ENCODE data around the gene GGA3. TPM values are rescaled to one million over a fixed set of nuclear protein-coding genes. Genes with fewer than 3 reads are reported as not detected.

GGA3 gene
- total and polyA plus RNA-seq, 10 of the 15 experiments (the other 5 are each of a cell fraction or from before 2014, with no cell fraction given): 7.0 to 57.5 (median 34.0) TPM

DNA sequence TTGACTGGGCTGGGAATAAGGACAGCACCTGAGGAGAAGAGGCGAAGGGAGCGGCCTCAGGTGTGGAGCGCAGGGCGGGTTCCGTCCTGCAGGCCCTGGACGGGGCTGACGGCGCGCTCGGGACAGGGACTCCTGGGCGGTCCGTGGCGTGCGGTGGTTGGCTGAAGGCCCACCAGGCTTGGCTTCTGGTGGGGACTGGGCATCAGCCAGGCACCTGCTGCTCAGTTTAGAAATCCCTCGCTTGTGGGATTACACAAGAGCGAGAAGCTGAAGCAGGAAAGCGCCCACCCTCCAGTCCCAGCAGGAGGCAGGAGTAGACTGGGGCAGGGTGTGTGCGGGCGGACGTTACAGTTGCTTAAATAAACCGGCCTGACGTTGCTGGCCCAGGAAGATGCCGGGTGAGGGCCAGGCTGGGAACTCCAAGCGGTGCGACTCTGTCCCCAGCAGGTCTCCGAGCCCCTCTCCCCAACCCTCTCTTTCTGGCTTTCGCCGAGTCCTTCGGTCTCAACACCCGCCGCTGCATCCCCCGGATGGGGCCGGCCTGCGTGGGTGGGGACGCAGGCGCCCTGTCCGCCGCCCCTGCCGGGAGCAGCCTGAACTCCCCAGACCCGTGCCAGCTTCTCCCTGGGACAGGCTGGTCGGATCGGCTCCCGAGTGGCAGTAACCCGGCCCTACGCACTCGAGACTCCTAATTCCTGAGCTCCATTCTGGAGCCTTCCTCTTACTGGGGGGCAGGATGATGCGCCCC is 9.0 kb upstream of the GGA3 start:
- Histone ChIP-seq H3K27me3 (replicated peaks in 1 of 2; ENCODE audit: control insufficient read depth in 2 of 2, insufficient read depth in 2 of 2, low read length in 1 of 2) (no peaks in the 10 kb centered on the region), H3K36me3 (ENCODE audit: control insufficient read depth in 2 of 2, insufficient read depth in 2 of 2, low read length in 1 of 2) (peaks cover 16 to 24% of the 10 kb centered on the region in 2 experiments; a peak in 3 of 4 replicates)
- TF ChIP-seq KAT2A (conservative IDR thresholded peaks at IDR 0.05; ENCODE audit: control insufficient read depth, low read depth, low read length) (no peak), NR2C2 (IDR thresholded peaks at IDR 0.05; ENCODE audit: borderline replicate concordance, control insufficient read depth, insufficient read length, low read depth) (no peak), SPI1 (IDR thresholded peaks at IDR 0.05; ENCODE audit: borderline replicate concordance, insufficient read depth, low read depth, low read length) (no peak), CBX3 (IDR thresholded peaks at IDR 0.05; ENCODE audit: borderline replicate concordance, low read depth) (no peak), MEF2B (IDR thresholded peaks at IDR 0.05; ENCODE audit: partially characterized antibody, poor library complexity, severe bottlenecking) (no peak), SMAD1 (IDR thresholded peaks at IDR 0.05; ENCODE audit: low read depth, partially characterized antibody) (no peak), CEBPZ (IDR thresholded peaks at IDR 0.05; ENCODE audit: low read depth, low read length) (no peak), NR2F1 (conservative IDR thresholded peaks at IDR 0.05) (no peak), ZNF622 (IDR thresholded peaks at IDR 0.05) (no peak), ETV6 (conservative IDR thresholded peaks at IDR 0.05 in 1 of 2, IDR thresholded peaks at IDR 0.05 in 1 of 2; ENCODE audit: borderline replicate concordance in 1 of 2, low read depth in 1 of 2) (no peak), CREB1 (IDR thresholded peaks at IDR 0.05; ENCODE audit: low read depth) (no peak), RUNX3 (IDR thresholded peaks at IDR 0.05; ENCODE audit: low read length) (peak; percentile 20; the same call in 1 of the 2 replicates), ATF7 (IDR thresholded peaks at IDR 0.05; ENCODE audit: low read depth) (no peak), MXI1 (IDR thresholded peaks at IDR 0.05; ENCODE audit: low read depth, low read length) (peak; percentile 35; the same call in 1 of the 2 replicates)
- TF ChIP-seq, protein P1, sequence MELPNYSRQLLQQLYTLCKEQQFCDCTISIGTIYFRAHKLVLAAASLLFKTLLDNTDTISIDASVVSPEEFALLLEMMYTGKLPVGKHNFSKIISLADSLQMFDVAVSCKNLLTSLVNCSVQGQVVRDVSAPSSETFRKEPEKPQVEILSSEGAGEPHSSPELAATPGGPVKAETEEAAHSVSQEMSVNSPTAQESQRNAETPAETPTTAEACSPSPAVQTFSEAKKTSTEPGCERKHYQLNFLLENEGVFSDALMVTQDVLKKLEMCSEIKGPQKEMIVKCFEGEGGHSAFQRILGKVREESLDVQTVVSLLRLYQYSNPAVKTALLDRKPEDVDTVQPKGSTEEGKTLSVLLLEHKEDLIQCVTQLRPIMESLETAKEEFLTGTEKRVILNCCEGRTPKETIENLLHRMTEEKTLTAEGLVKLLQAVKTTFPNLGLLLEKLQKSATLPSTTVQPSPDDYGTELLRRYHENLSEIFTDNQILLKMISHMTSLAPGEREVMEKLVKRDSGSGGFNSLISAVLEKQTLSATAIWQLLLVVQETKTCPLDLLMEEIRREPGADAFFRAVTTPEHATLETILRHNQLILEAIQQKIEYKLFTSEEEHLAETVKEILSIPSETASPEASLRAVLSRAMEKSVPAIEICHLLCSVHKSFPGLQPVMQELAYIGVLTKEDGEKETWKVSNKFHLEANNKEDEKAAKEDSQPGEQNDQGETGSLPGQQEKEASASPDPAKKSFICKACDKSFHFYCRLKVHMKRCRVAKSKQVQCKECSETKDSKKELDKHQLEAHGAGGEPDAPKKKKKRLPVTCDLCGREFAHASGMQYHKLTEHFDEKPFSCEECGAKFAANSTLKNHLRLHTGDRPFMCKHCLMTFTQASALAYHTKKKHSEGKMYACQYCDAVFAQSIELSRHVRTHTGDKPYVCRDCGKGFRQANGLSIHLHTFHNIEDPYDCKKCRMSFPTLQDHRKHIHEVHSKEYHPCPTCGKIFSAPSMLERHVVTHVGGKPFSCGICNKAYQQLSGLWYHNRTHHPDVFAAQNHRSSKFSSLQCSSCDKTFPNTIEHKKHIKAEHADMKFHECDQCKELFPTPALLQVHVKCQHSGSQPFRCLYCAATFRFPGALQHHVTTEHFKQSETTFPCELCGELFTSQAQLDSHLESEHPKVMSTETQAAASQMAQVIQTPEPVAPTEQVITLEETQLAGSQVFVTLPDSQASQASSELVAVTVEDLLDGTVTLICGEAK (IDR thresholded peaks at IDR 0.05; ENCODE audit: borderline replicate concordance): no peak

More for the DNA sequence above, 9.0 kb upstream of the GGA3 start:
- Histone ChIP-seq H3K9me3 (replicated peaks; ENCODE audit: control insufficient read depth, insufficient read depth, low read length) (no peaks in the 10 kb centered on the region), H3K4me2 (ENCODE audit: control insufficient read depth, insufficient read depth) (peak overlapping the region; percentile 81), H3K9ac (ENCODE audit: control insufficient read depth, insufficient read depth, low read length) (peak overlapping the region; percentile 83), H2AFZ (ENCODE audit: control insufficient read depth, low read depth, low read length) (peak overlapping the region; percentile 54), H3K4me3 (peak overlapping the region; percentile 77), H3K4me1 (ENCODE audit: control insufficient read depth, insufficient read depth, low read length) (peaks cover 24% of the 10 kb centered on the region), H3K27ac (ENCODE audit: control insufficient read depth, insufficient read depth) (peak overlapping the region; percentile 85), H3K79me2 (ENCODE audit: control insufficient read depth, insufficient read depth, low read length) (peaks cover 32% of the 10 kb centered on the region), H4K20me1 (ENCODE audit: control insufficient read depth, insufficient read depth) (no peaks in the 10 kb centered on the region)
- ChIA-PET RAD21 (ENCODE audit: unreplicated experiment) (interaction anchor here (0.6 to 4.8 kb wide), 34 partner anchors 9 to 325 kb away, joined by 3 to 68 read pairs (median 6); partner anchors contain the start of genes GGA3, GRB2, MRPL58 and MRPS7), SMC1A (ENCODE audit: uncharacterized antibody, unreplicated experiment) (interaction anchor here (1.0 to 2.8 kb wide), 20 partner anchors 9 to 309 kb away, joined by 3 to 24 read pairs (median 6); partner anchors contain the start of genes GGA3, GRB2, MRPS7 and NUP85), CTCF (interaction anchor here (0.6 to 5.3 kb wide), 51 partner anchors 9 to 363 kb away, joined by 3 to 58 read pairs (median 4); partner anchors contain the start of genes GGA3, GRB2, MRPL58 and MRPS7), POLR2A (interaction anchor here (0.6 to 6.4 kb wide), 24 partner anchors 9 to 990 kb away, joined by 3 to 73 read pairs (median 5); partner anchors contain the start of genes GGA3, GRB2, MRPS7 and SLC25A19)
- peak; percentile 64 for ATAC-seq
- peak; percentile 69 for FAIRE-seq
- WGBS (ENCODE audit: insufficient coverage, insufficient replicate concordance, low lambda C conversion rate, missing lambda C conversion rate): under 1% methylated on average over 47 of the region's 47 CpGs
- BruUV-seq (replicated peaks): no TSS peak
- DNase-seq (ENCODE audit: low read depth, low spot score): no peak
- in situ Hi-C loops (cut with MboI) (loop anchor here (5.0 kb wide), 1 partner anchor 142 kb away; no protein-coding TSS in a partner anchor), intact Hi-C loops (cut with micrococcal nuclease; ENCODE audit: unreplicated experiment) (loop anchor here (2.0 kb wide), 2 partner anchors 134 to 142 kb away; partner anchors contain the start of gene GRB2)

All from GM12878 (cell line).